HG03439 (cell line): ENCODE measurements around the gene KDM2B.
"Not testable (repeated sequence)": the region's sequence is repeated elsewhere in the genome, so short reads cannot be mapped to it uniquely, and the experiment has no call there.

Experiments used
- ATAC-seq: cut with Tn5 transposase; IDR thresholded peaks from one replicate; pipeline ENCODE4 v1.9.1; 2021; ENCODE audit warnings: mild to moderate bottlenecking, moderate library complexity; ENCODE audit not compliant: unreplicated experiment

Gene KDM2B

DNA sequence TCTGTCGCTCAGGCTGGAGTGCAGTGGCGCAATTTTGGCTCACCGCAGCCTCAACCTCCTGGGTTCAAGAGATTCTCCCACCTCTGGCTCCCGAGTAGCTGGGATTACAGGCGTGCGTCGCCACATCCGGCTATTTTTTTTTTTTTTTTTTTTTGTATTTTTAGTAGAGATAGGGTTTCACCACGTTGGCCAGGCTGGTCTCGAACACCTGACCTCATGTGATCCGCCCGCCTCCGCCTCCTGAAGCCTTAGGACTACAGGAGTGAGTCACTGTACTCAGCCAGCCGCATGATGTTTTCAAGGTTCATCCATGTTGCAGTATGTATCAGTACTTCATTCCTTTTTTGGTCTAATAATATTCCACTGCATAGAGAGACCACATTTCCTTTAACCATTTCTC is 183.3 kb downstream of the KDM2B start:
- ATAC-seq: no peak

DNA sequence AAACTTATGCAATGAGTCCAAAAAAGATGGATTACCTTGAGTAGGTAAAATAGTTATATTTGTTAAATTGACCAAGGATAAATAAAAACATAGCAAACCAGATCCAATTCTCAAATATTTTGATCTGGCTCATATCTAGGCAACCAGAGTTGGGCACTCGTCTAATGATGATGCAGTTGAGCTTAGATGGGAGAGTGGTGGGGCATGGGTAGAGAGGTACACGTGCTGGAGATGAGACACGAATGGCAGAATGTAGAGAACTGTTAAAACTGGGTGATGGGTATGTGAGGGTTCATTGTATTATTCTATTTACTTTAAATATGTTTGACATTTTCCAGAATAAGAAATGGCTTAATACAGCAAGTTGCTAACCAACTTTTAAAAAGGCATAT is 188.5 kb downstream of the KDM2B start:
- ATAC-seq: no peak

DNA sequence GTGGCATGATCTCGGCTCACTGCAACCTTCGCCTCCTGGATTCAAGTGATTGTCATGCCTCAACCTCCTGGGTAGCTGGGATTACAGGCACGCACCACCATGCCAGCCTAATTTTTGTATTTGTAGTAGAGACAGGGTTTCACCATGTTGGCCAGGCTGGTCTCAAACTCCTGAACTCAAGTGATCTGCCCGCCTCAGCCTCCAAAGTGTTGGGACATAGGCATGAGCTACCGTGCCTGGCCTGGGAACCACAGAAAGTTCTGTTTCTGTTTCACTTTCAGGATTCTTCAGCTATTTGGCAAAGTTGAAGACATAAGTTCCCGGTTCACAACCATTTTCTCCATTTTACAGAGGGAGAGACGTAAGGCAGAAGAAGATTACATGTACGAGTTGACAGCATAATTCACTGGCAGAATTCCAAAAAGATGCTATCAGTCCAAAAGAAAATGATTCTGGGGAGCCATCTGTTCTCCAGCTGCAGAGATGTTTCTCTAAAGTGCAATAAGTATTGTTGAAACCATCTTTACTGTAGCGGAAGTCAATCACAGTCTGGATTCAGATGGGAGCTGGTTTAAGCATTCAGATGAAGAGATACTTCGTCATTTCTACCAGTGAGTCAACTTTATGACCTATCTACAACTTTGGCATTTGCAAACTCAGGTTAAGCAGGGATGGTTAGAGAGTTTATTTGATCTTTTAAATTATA is 189.1 kb downstream of the KDM2B start:
- no peak for ATAC-seq

DNA sequence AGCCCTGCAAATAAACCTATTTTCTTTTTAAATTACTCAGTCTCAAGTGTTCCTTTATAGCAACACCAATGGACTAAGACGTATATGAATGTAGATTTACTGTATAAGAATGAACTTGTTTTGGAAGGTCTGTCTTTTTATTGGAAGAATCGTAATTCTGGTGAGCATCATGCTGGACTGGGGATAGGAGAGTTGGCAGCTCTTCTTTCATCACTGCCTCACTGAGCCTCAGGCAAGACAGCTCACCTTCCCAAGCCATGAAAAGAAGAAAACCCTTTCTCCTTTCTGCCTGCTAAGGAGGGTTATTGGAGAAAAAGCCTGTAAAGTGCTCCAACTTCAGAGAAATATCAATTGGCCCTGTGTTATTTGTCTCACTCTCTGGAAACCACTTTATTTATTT is 190.0 kb downstream of the KDM2B start:
- no peak for ATAC-seq

DNA sequence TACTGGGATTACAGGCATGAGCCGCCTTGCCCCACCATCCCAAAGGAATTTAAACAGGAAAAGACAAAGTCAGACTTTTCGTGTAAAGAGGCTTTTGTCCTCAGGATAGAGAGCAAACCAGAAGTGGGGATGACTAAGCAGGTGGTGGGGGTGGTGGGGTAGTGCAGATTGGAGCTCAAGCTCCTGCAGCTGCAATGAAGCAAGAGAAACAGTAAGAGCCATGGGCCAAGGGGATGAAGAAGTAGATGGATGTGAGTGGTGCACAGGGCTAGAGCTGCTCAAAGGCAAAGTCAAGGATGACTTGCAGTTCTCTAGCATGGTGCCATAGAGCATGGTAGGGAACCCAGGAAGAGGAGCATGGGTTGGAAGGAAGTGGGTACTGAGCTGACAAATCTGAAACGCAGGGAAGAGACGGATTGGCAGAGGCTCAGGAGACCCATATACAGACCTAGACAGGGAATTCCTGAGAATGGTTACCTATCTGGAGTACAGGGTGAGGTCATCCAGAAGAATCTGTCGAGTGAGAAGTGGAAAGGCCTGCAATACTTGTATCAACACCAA is 192.3 kb downstream of the KDM2B start:
- ATAC-seq: no peak

DNA sequence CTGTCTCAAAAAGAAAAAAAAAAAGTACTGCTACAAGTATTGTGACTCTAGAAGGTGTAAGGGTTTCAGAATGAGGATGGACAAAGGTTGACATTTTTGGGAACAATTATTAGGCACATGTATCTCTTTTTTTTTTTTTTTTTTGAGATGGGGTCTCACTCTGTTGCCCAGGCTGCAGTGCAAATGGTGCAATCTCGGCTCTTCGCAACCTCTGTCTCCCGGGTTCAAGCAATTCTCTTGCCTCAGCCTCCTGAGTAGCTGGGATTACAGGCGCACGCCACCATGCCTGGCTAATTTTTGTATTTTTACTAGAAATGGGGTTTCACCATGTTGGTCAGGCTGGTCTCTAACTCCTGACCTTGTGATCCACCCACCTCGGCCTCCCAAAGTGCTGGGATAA is 195.9 kb downstream of the KDM2B start:
- not testable (repeated sequence) for ATAC-seq

DNA sequence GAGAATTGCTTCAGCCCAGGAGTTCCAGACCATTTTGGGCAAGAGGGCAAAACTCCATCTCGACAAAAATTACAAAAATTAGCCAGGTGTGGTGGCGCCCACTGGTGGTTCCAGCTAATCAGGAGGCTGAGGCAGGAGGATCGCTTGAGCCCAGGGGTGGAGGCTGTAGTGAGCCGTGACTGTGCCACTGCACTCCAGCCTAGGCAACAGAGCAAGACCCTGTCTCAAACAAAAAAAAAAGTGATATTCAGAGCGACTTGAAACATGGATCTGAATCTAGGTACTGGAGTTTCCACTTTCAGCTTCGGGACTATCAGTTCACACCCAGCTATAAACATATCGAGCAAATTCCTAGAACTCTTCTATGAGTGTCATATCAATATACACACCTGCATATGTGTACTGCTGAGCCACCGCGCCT is 197.2 kb downstream of the KDM2B start:
- ATAC-seq: no peak

DNA sequence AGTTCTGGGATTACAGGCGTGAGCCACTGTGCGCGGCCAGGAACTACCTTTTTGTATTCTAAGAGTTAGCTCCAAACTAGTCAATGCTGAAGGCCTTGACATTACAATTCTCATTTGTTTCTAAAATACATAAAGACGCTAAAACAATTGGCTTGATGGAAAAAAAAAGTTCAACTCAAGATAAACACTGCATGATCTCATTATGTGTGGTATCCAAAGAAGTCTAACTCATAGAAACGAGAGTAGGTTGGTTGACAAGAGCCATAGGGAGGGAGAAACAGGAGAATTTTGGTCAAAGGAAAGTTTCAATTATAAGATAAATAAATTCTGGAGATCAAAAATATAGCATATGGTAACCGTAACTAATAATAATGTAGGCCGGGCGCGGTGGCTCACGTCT is 200.9 kb downstream of the KDM2B start:
- no peak for ATAC-seq
